ENCODE measurements around the gene GIMAP8.
A peak's percentile ranks its signal among the peaks of the same experiment; 100 is the strongest.
"Not testable (repeated sequence)": the region's sequence is repeated elsewhere in the genome, so short reads cannot be mapped to it uniquely, and the experiment has no call there.

The GIMAP8 gene

DNA sequence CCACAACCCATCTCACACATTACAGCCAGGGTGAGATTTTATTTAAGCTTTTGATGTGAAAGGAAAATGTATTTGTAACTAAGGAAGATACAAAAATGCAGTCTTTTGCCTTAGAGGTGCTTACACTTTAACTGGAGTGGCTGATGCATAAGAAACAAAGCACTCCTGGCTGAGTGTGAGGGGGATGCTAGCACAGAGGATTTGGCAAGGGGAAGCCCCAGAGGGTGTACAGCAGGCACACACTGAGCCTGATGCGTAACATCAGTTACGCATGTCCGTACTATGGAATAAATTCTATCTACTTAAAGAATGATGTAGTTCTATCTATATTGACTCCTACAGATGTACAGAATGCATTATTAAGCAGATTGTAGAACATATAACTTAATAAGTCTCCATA is 17.8 kb downstream of the GIMAP8 start:
- no peak for DNase-seq

DNA sequence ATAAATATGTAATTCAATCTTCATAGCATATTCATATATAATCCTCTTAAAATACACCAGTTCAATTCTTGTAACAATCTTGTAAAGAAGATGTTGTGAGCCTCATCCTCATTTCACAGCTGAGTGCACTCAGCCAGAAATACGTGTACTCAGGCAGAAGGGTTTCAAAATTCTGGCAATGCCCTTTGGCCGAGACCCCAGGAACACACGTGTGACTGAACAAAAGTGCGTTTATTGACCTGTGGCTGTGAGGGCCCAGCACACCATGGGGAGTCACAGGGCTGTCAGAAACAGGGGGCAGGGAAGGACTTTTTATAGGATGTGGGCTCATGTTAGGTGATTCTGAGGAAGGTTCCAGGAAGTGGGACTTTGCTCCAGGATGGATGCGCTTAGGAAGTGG is 21.5 kb downstream of the GIMAP8 start:
- DNase-seq: no peak

DNA sequence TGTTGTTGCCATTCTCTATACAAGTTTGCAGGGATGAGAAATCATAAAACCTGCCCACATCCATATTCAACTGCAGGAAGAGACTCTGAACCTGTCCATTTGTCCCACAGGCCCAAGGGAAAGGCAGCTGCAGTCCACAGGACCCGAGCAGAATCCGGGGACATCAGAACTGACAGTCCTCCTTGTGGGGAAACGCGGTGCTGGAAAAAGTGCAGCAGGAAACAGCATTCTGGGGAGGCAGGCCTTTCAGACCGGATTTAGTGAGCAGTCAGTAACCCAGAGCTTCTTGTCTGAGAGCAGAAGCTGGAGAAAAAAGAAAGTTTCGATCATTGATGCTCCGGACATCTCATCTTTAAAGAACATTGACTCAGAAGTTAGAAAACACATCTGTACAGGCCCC is 23.5 kb downstream of the GIMAP8 start:
- DNase-seq: no peak

DNA sequence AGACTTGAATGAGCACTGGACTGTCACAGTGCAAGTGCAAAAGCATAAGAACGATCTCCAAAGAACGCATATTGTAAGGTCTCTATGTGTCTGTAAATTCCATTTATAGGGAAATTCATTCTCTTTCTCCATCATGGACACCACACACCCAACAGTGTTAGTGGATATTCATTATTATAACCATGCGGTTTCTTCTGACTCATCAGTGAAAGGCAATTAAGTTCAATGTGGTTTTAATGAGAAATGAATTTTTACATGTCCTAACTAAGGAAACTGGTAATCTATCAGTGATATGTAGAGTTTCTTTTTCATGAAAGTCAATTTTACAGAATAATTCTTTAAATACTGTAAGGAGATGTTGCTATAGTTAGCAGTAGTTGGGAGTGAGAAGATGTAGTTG is 25.9 kb downstream of the GIMAP8 start:
- DNase-seq: no peak

DNA sequence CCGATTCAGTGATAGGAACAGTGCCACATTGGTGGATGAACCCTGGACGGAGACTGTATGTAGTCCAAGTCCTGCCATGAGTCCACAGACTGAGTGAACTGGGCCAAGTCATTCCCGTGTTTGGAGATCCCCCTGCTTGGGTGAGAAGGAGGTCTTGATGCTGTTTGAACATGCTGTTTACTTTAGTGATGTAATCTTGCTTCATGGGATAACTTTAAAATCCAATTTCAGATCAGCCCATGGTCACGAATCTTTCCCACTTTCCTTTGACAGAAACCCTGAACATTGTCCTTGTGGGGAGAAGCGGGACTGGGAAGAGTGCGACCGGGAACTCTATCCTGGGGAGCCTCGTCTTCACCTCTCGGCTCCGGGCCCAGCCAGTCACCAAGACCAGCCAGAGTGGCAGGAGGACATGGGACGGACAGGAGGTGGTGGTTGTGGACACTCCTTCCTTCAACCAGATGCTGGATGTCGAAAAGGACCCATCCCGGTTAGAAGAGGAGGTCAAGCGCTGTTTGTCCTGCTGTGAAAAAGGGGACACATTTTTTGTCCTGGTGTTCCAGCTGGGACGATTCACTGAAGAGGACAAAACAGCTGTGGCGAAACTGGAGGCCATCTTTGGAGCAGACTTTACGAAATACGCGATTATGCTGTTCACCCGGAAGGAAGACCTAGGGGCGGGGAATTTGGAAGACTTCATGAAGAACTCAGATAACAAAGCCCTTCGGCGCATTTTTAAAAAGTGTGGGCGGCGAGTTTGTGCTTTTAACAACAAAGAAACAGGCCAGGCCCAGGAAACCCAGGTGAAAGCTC is 26.6 kb downstream of the GIMAP8 start:
- DNase-seq: peak in 1 of 2 donors; percentile 49

DNA sequence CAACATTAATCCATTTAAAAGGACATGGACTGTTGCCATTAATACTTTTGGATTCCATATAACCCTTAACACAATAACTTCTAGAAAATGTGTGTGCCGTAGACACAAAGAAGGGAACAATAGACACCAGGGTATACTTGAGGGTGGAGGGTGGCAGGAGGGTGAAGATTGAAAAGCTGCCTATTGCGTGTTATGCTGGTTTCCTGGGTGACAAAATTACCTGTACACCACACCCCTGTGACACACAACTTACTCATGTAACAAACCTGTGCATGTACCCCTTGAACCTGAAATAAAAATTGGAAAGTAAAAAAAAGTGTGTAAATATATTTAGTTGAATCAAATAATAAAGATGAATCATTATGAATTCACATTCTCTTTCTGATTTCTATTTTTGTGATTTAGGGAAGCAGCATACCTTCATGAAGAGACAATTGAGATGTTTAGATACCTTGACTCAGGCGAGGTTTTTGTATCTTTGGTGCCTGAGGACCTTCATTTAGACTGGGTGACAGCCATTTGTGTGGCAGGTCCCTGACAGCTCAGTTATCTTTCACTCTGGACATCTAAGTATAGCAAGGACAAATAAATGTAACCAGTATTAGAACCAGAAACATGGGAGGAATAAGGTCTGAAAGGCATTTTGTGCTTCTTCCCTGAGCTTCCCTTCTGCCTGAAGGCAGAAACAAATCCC is 28.7 kb downstream of the GIMAP8 start:
- no peak for DNase-seq

DNA sequence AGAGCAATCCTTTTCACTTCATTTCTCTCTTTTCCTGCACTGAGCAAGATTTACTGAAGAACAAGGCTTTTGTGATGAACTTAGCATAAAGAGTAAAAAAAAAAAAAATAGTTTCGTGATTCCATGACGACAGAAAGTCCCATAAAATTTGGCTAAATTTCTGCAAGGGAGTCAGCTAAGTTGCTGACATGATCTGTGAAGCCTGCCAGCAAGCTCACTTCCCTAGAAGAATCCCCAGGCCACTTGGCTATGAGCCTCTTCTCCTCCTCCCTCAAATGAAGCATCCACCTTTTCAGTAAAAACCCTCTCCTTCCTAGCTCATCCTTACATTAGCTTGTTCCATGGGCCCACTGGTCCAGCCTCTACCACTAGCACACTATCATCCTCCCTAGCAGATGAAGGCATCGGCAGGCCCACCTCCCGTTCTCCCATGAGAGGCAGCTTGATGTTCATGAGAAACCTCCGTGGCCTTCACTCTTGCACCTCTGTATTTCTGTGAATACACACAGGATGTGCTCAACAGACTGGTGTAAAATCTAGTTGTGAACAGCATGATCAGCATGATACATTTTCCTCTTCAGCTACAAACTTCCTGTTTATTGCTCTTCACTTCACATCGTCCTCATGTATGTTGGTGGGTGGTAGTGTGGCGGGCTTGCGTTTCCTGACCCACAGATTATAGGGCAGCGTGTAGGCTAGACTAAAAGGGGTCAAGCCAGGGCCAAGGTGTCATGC is 30.9 kb downstream of the GIMAP8 start:
- DNase-seq: peak in 1 of 2 donors; percentile 32

DNA sequence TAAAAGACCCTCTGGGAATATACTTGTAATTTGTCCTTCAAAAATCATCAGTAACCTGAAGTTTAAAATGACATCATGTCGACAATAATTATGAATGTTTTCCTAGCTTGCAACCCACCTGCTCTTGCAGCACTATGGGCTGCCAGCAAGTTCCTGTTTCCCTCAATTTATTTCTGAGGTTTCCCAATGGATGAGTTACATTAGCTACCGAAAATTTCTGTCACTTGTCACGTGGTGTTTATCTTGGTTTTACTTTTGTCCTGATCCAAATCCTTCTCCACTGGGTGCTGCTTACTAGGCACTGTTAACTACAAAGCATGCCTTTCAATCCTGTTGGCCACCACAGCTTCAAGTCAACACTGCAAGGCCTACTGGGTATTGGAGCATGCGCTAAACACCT is 31.5 kb downstream of the GIMAP8 start:
- DNase-seq: no peak

DNA sequence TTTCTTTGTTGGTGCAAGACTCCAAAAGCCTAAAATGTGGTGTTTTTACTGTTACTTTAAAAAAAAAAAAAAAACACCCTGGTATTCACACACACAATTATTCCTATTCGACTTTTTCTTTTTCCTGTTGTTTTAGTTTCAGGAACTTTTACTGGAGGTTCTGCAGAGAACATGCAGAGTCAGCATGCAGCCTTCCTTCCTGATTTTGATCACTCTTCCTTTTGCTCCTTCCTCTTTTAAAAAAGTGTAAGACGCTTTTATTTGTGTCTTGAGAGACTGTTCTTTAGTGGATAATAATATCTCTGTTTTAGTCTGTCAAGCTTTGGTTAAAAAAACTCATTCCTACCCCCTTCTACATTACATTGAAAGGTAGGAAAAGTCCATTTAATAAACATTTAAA is 33.1 kb downstream of the GIMAP8 start:
- not testable (repeated sequence) for DNase-seq

DNA sequence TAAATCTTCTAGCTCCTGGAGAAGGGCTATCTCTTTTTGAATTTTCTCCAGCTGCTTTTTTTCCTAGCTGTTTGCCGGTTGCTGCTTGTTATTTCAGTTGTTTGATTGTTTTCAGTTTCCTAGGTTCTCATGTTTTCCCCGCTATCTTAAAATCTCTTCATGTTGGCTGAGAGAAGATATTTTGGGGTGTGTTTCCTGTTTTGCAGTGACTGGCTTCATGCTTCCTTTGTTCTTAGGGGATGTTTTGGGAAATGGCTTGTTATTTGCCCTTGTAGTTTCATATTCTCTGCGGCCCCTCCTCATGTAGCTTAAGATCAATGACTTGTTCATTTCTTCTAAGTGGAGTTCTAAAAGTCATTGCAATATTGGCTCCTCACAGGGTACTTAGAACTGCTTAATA is 33.6 kb downstream of the GIMAP8 start:
- DNase-seq: not testable (repeated sequence)

DNA sequence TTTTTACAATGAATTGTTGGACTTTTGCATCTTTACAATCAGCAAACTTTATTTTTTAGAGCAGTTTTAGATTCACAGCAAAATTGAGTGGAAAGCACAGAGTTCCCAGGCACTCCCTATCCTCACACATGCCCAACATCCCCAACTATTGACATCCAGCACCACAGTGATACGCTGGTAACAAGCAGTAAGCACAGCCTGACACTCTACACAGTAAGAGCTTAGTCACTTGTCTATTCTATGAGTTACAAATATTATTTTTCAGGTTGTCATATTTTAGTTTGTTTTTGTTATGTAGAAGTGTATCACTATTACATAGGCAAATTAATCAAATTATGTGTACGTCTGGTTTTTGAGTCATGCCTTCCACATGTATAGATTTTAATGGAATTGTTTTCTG is 37.2 kb downstream of the GIMAP8 start:
- DNase-seq: no peak

DNA sequence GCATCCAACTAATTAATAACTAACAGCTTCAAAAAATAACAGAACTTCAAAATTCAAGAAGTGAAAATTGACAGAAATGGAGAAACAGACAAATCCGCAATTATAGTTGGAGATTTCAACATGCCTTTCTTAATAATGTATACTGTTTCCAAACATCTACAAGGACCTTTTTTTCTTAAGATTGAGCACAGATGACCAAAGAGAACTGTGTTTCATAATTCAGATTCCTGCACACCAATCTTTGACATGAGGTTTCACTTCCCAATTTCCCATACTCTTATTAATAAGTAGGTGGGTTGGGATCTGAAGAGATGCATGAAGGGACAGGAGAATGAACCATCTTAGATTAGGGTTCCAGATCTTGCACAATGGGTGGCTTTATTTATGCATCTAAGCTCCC is 39.4 kb downstream of the GIMAP8 start:
- no peak for DNase-seq

DNA sequence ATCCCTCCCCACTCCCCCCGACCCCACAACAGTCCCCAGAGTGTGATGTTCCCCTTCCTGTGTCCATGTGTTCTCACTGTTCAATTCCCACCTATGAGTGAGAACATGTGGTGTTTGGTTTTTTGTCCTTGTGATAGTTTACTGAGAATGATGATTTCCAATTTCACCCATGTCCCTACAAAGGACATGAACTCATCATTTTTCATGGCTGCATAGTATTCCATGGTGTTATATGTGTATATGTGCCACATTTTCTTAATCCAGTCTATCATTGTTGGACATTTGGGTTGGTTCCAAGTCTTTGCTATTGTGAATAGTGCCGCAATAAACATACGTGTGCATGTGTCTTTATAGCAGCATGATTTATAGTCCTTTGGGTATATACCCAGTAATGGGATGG is 43.0 kb downstream of the GIMAP8 start:
- DNase-seq: not testable (repeated sequence)

DNA sequence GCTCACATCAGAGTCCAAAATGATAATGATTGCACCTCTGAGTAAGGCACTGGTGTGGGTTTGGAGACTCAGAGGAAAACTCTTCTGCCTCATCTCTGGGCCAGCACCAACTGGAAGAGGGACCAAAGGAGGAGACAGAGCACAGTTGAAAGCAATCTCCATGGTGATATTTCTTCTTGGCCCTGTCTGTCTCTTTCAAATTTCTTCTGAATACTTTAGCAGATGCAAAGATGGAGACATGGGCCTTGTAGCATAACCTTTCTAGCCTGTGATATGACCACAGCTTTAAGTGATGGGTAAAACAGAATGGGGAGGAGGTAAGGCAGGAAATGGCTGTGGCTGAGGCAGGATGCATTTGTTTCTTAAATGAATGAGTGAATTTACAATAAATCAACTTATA is 52.1 kb downstream of the GIMAP8 start:
- no peak for DNase-seq

DNA sequence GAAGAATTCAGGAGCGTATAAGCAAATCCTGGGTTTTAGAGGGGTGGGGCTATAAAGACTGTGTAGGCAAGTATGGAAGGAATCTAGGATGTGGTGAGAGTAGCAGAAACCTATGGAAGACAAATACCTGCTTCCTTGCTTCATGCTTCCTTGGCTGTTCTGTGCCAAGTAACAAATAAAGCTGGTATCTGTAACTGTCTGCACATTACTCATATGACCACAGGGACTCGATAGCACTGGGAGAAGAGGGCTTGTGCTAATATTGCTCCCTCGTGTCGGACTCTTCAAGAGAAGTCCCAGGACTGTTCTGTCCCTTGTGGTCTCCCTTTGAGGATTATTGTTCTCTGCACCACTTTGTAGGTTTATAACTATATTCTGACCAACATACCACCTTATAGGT is 52.7 kb downstream of the GIMAP8 start:
- no peak for DNase-seq

DNA sequence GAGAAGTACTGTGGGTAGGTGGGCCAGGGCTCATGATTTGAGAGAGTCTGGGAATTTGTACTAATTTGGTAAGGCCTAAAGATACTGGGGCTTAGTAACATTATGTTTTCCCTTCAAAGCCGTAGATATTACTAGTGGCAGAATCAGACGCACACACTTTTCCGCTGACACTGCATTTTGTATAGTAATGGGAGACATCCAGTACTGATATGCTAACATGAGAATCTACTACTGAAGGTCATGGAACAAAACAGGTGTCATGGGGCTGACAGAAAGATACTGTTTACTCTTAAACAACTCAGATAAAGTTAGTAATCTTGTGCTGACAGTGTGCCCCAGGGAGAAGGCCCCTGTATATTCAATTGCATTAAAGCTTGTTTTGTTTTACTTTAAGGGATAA is 53.2 kb downstream of the GIMAP8 start:
- peak in 1 of 2 donors; percentile 33 for DNase-seq

DNA sequence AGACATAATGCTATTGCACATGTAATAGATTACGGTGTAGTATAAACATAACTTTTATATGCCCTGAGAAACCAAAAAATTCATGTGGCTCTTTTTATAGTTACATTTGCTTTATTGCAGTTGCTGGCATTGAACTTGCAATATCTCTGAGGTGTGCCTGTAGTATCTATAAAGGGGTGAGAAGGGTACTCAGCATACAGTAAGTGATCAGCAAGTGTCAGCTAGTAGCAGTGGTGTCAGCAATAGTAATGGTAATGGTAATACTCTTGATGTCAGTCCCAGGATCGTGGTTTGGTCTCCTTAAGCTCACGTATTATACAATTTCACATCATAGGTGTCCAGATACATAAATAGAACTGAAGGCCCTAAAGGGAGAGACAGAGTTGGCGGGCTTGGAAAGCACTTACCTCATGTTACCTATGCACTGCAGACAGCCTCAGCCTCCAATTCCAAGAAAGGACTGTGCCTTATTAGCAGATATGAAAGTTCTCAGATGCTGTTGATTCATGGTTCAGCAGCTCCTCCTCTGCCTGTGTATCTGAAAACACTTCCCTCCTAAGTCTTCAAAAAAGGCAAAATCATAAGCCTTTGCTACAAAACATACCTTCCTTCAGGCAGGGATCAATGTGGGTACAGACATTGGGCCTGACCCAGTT is 57.6 kb downstream of the GIMAP8 start:
- no peak for DNase-seq

DNA sequence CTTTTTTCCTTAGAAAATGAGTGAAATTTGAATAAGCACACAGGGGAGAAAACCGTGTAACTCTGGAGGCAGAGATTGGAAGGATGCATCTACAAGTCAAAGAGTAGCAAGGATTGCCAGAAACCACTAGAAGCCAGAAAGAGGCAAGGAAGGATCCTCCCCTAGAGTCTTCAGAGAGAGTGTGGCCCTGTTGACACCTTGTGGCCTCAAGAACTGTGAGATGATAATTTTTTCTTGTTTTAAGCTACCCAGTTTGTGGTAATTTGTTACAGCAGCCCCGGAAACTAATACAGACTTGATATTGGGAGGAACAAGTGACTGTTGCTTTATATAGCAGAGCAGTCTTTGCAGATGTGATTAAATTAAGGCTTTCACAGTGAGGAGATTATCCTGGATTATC is 60.6 kb downstream of the GIMAP8 start:
- DNase-seq: no peak

DNA sequence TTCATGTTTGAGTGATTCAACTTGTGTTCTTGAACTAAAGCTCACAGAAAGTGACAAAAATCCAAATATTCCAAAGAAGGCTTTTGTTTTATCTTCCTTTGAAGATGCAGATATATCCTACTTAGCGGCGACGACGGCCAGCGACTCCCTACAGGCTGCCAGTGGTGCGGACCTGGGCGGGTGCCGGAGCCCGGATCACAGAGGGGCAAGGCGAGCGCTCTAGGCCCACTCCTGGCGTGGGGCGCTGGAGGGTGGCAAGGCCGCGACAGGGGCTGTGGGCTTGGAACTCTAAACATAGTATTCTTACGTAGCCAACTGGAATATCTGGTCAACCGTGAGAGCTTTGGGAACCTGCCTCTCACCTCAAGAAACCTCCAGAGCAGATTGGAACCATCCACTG is 63.3 kb downstream of the GIMAP8 start:
- DNase-seq: no peak

DNA sequence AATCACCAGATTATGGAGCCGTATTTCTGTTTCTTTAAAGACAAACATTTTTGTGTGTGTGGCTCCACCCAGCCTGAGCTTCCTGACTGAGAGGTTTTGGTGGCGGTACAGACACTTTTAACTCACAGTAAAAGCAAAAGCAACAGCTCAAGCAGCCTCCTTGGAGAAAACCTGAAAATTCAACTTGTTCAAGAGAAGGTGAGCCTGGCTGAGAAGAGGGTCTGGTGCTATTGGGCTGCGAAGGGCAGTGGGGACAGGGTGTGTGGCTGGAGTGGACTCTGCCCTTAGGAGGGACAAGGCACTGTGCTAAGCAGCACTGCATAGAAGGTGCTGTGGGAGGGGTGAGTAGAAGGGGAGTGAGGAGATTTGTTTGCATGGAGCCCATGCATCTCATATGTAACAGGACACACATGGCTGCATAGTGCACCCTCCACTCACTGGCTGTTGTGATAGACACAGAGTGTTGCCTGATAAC is 64.4 kb downstream of the GIMAP8 start, which contains the start of gene GIMAP7:
Gene GIMAP7 (plus strand): TSS at position 125 of the 475 bp plus-strand sequence. CDS start 5,103 bp downstream, outside the sequence.
- DNase-seq: peak; percentile 49 to 59

DNA sequence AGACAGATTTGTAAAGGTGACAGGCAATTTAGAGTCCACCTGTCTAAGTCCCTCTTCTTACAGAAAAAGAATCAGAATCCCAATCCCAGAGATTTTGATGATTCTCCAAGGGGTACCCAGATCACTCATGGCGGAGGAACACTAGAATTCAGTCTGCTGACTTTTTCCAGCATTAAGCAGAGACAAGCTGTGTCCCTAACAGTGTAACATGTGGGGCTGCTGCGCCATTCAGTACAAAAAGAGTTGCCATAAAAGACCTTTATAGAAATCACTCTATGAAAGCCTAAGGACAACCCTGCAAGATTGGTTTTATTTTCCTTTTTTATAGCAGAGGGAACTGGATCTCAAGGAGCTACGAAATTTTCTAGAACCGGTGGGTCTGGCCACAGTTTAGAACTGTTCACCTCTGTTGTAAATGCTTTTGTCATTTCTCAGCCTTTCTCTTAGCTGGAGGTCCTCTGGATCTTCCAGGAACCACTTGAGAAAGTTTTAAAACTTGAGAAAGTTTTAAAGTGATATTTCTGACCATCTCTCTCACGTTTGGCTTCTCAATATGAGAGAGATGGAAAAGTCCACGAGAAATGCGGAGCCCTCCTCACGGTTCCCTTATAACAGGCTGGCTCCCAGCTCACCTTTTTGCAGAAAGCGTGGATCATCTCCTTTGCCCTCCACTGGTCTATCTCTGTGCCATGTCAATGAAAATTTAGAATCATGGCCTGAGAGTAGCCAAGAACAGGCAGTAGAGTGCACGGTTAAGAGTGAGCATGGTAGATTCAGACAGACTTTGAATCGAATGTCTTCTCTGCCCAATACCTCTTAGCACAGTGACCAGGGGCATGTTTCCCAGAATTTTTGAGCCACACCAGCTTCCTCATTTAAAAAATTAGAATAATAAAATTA is 65.1 kb downstream of the GIMAP8 start:
- DNase-seq: no peak

Data from stimulated activated CD4-positive, alpha-beta T cell treated with anti-CD3 and anti-CD28 coated beads, Interleukin-2, amount 100 ng/mL, for 24 hours (primary cell).